ENCODE measurements around the gene MUC5B.

MUC5B gene

GRCh38 chr11:1270476-1270875 is 47.6 kb downstream of the MUC5B start:
- DNase-seq = no peak

GRCh38 chr11:1271002-1271401 is 48.1 kb downstream of the MUC5B start:
- DNase-seq = no peak

- no peak for DNase-seq
These were observed 48.5 kb downstream of the MUC5B start for GRCh38 chr11:1271406-1271805.

- no peak for DNase-seq
These were observed 49.1 kb downstream of the MUC5B start for GRCh38 chr11:1271927-1272326.

GRCh38 chr11:1272531-1272930 is 49.7 kb downstream of the MUC5B start:
- no peak for DNase-seq

- no peak for DNase-seq
These were observed 51.6 kb downstream of the MUC5B start for GRCh38 chr11:1274501-1274900.

- no peak for DNase-seq
These were observed 52.2 kb downstream of the MUC5B start for GRCh38 chr11:1275021-1275420.

- DNase-seq = no peak
These were observed 53.4 kb downstream of the MUC5B start for GRCh38 chr11:1276041-1276790.

- DNase-seq = no peak
These were observed 54.2 kb downstream of the MUC5B start for GRCh38 chr11:1276866-1277615.

GRCh38 chr11:1277936-1278512 is 55.2 kb downstream of the MUC5B start:
- DNase-seq = no peak

- no peak for DNase-seq
These were observed 56.2 kb downstream of the MUC5B start for GRCh38 chr11:1278766-1279673.

- DNase-seq = no peak
These were observed 56.8 kb downstream of the MUC5B start for GRCh38 chr11:1279674-1280055.

- DNase-seq = no peak
These were observed 57.5 kb downstream of the MUC5B start for GRCh38 chr11:1280116-1281035.

GRCh38 chr11:1281326-1281973 is 58.6 kb downstream of the MUC5B start:
- DNase-seq = no peak

- DNase-seq = no peak
These were observed 59.1 kb downstream of the MUC5B start for GRCh38 chr11:1281974-1282365.

- no peak for DNase-seq
These were observed 60.2 kb downstream of the MUC5B start for GRCh38 chr11:1283091-1283511.

GRCh38 chr11:1283906-1284305 is 61.0 kb downstream of the MUC5B start:
- DNase-seq = no peak

- DNase-seq = no peak
These were observed 62.5 kb downstream of the MUC5B start for GRCh38 chr11:1285316-1285744.

- no peak for DNase-seq
These were observed 63.0 kb downstream of the MUC5B start for GRCh38 chr11:1285876-1286275.

- no peak for DNase-seq
These were observed 65.1 kb downstream of the MUC5B start for GRCh38 chr11:1287928-1288327.

GRCh38 chr11:1288426-1289151 is 65.7 kb downstream of the MUC5B start:
- DNase-seq = no peak
